Hematopoietic multipotent progenitor cell treated with erythropoietin and hydrocortisone succinate and interleukin-3 and kit ligand, for 17 days (in vitro differentiated cells): ENCODE data around the gene AUTS2.

Source experiments
- DNase-seq: peaks from one replicate; pipeline ENCODE4 v3.0.0-alpha.2; 2015; ENCODE audit warnings: low spot score

AUTS2 gene

DNA sequence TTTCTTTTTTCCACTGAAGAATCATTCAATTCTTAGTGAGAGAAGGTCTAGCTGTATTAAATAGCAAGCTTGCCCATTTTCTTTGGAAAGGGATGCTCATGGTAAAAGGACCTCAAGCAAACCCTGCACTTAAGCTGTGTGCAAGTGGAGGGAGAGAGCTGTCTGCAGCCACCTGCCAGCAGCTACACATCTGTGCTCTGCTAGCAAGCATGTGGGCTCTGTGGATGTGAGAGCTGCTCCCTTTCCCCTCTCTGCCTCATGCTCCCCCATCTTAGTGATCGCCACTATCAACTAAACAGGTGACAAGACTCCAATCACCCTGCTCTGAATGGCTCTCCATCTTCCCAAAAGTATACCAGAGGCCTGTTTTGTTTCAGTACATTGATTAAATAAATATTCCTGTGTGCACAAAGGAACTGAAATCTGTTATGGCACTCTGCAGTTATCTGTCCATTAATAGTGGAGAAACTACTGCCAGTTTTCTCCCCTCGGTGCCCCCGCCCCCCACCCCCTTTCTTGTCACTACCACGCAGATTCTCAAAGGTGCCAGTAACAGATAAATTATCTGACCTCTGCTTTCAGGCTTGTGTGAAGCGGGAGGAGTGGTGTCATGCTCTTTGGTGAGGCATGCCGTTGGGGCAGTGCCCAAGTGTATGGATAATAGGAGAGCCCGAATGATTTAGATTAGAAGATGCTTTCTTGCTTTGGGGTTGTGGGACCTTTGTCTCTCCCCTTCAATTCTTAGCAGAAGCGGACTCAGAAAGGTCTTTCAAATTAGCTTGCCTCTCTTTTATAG is 26.4 kb downstream of the AUTS2 start:
- DNase-seq: no peak

GRCh38 chr7:69625238-69625637 is 27.0 kb downstream of the AUTS2 start:
- DNase-seq: no peak

GRCh38 chr7:69625798-69626197 is 27.5 kb downstream of the AUTS2 start:
- no peak for DNase-seq

DNA sequence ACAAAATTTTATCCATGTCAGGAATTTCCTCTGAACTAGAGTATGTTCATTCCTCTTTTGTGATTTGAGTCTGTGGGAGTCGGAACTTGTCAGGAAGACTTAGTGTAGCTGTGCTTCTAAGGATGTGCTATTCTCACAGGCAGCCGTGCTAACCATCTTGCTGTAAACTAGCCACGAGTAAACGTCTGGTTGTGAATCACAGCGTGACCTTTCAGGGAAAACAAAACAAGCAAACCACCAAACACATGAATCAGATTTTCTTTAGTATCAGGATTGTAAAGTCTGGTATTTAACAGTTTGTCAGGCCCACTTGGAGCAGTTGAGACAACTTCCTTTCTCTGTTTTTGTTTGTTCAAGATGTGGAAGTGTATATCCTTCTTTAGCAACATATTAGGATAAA is 32.0 kb downstream of the AUTS2 start:
- DNase-seq: no peak

DNA sequence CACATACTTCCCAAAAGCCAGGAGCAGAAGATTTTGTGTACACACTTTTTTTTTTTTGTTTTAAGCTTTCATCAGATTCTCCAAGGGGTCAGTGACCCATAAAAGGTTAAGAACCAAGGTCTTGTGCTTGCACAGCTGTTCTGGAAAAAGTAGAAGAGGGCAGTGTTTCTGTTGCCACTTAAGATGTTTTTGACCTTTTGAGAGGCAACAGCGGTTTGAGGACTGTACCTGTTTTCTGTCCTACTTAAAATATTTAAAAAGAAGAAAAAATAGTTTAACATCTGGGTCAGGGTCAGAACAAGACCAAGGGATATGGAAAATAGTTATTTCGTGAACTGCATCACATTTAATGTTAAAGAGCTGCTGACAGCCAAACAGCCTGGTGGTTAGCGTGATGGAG is 32.9 kb downstream of the AUTS2 start:
- DNase-seq: no peak

- DNase-seq: no peak
These were observed 34.0 kb downstream of the AUTS2 start for GRCh38 chr7:69632280-69632679.

DNA sequence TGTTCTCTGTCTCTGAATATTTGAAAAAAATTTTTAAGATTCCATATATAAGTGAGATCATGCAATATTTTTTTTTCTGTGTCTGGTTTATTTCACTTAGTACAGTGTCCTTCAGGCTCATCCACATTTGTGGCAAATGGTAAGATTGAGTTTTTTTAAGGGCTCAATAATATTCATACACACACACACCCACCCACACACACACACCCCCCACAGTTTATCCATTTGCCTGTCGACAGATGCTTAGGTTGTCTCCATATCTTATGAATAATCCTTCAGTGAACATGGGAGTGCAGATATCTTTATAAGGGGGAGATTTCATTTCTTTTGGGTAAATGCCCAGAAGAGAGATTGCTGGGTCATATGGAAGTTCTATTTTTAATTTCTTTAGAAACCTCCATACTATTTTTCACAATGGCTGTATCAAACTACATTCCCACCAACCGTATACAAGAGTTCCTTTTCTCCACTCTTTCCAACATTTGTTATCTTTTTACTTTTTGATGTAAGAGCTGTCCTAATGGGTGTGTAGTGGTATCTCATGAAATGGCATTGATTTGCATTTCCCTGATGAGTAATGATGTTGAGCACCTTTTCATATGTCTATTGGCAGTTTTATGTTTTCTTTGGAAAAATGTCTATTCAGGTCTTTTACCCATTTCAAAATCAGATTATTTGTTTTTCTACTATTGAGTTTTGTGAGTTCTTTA is 35.0 kb downstream of the AUTS2 start:
- DNase-seq: no peak

GRCh38 chr7:69635555-69636185 is 37.4 kb downstream of the AUTS2 start:
- no peak for DNase-seq

GRCh38 chr7:69638674-69639073 is 40.4 kb downstream of the AUTS2 start:
- DNase-seq: no peak

GRCh38 chr7:69640216-69640615 is 41.9 kb downstream of the AUTS2 start:
- DNase-seq: no peak

GRCh38 chr7:69640925-69641594 is 42.8 kb downstream of the AUTS2 start:
- no peak for DNase-seq

- no peak for DNase-seq
These were observed 45.0 kb downstream of the AUTS2 start for GRCh38 chr7:69643265-69643664.

GRCh38 chr7:69643708-69644445 is 45.6 kb downstream of the AUTS2 start:
- no peak for DNase-seq

GRCh38 chr7:69645683-69646082 is 47.4 kb downstream of the AUTS2 start:
- no peak for DNase-seq

- no peak for DNase-seq
These were observed 52.9 kb downstream of the AUTS2 start for GRCh38 chr7:69651101-69651590.

DNA sequence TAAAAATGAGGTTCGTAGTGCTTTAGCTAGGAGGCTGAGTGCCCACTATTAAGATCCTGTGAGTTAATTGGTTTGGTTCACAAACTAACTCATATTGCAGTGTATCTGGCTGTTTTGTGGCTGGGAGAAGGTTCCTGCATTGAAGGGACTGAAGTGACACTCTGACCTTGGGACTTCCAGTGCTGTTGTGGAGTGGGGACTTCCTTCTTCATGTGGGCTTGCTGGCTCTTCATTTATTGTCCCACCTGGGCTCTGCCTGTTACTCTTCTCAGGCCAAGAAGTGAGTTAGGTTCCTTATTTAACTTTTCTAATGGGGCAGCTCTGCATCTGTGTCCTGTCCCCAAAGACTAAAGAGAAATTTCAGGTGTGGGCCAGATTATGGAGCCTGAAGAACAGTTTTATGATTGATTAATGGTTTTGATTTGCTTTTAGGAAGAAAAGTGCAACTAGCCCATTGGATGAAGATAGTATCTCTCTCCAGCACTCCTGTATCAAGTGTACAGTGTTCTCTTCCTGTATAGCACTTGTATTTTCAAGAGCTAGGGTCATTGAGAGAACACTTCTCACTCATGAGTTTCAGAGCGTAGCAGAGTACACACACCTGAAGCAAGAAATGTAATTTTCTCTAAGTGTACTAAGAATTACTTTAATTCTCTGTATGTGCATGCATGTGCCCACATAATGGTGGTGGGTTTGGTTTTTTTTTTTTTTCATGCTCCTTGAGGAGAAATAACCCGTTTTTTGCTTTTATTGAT is 54.8 kb downstream of the AUTS2 start:
- DNase-seq: no peak

GRCh38 chr7:69653806-69654205 is 55.5 kb downstream of the AUTS2 start:
- no peak for DNase-seq

DNA sequence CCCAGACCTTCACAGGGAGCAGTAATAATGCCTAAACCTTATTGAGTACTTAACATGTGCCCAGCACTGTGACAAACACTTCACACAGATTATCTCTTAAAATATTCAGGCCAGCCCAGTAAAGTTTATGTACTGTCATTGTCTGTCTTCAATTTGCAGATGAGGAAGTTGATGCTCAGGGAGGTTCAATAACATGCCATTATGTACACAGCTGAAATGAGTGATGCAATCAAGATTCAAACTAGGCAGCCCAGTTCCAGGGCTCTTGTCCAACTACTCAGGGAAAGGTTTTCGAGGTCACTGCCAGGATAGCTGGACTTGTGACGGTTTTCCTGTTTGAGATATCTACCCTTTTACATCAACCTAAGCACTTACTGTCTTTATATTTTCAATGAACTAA is 56.1 kb downstream of the AUTS2 start:
- DNase-seq: no peak

DNA sequence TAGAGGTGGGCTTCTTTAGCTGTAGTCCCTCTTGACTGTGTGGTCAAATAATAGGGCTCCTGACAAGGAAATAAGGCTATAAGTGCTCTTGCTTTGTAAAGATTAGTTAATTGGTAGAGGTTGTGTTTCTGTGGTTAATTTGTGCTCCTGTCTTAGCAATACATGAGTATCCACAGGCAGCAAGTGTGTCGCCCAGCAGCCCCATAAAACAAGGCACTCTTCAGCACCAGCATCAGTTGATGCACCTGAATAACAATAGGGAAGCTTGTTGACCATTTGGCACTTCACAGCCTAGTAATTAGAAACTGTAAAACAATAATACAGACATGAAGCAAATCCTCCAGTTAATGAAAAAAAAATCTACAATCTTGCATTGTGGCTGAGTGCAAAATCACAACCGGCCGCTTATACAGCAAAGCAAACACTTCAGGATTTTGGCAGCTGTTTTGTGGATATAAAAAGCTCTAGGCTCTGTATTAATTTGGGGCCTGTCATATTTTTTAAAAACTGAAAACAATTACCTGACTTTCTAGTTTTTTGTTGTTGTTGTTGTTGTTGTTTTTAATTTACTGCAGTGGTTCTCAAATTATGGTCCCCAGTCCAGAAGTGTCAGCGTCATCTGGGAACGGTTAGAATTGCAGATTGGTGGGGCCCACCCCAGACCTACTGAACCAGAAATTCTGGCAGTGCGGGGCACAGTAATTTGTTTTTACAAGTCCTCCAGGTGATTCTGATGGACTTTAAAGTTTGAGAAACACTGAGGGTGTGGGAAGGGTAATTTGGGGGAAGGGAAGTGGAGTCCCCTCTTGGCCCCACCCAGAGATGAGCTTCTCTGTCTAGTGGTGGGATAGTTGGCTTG is 56.8 kb downstream of the AUTS2 start:
- no peak for DNase-seq

GRCh38 chr7:69656077-69656476 is 57.8 kb downstream of the AUTS2 start:
- no peak for DNase-seq
